Anterior cingulate cortex (tissue), 58 donors: ENCODE measurements around the gene ABCB4.

Experiments used
- DNase-seq, 58 donors: peaks; one replicate each; lab custom pipeline; 2025; lab: John Stamatoyannopoulos, UW

ABCB4 gene

GRCh38 chr7:87359366-87359765, 116.1 kb downstream of the ABCB4 start:
- DNase-seq, result peak in 1 of 58 donors; percentile 2

DNA sequence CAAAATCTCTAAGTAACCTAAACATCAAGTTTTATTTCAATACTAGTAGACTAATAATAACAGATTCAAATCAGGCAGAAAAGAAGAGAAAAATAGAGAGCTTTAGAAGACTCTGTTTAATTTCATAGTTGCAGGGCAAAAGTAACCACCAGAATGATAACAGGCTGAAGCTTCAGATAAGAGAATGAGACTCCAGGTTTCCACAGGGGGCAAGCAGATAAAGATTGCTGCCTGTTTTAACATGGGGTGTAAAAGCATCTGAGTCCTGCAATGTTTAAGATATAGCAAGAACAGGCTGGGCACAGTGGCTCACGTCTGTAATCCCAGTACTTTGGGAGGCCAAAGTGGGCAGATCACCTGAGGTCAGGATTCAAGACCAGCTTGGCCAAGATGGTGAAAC, 119.0 kb downstream of the ABCB4 start:
- DNase-seq, result no peak

DNA sequence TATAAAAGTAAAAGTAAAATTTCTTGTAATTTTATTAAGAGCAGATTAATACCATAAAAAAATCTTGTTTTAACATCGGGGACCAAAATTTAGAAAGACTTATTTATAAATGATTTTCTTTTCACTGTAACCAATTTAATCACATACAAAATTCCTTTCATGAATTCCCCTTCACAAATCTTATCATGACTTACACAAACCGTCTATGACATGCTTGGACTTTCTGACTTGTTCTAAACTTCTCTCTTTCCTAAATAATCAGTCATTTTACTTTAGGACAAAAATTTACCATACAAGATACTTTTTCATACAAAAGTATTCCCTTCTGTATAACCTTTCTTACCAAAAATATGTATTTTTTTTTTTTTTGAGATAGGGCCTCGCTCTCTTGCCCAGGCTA, 120.7 kb downstream of the ABCB4 start:
- DNase-seq, result no peak
